ENCODE data around the gene KRTAP22-2. TPM values are rescaled to one million over a fixed set of nuclear protein-coding genes. Genes with fewer than 3 reads are reported as not detected.

KRTAP22-2 gene
- total and polyA plus RNA-seq, 10 donors = not detected

DNA sequence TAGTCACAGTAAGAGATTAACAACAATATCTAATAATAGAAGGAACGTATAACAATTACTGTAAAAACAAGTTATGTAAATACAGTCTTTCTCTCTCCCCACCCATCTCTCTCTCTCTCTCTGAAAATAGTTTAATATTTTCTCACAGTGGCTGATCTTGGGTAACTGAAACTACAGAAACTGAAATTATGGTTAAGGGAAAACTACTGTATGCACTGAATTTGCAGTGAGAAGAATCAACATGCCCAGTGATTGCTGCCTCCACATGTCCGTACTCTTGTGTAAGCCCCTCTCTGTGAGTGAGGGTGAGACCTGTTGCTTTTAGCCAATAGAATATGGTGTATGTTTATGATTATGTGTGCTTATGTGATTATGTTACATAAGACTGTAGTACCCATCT lies 21.9 kb upstream of the KRTAP22-2 start:
- WGBS, 5 donors = 80 to 91% (median 88%) methylated on average over 2 of the region's 2 CpGs
- no peaks in the 10 kb centered on the region for H3K27me3 ChIP-seq (replicated peaks in 1 of 7)
- intact Hi-C loops (cut with DNase I; ENCODE audit: low total_unique reads) = no loop called here
- peaks cover 0 to 11% (median 0%) of the 10 kb centered on the region in 8 donors for H3K9me3 ChIP-seq
- H3K4me1 ChIP-seq = no peaks in the 10 kb centered on the region
- TF ChIP-seq POLR2AphosphoS5 (IDR thresholded peaks at IDR 0.05) (no peak), POLR2A (IDR thresholded peaks at IDR 0.05) (no peak)
- TF ChIP-seq, protein P1, sequence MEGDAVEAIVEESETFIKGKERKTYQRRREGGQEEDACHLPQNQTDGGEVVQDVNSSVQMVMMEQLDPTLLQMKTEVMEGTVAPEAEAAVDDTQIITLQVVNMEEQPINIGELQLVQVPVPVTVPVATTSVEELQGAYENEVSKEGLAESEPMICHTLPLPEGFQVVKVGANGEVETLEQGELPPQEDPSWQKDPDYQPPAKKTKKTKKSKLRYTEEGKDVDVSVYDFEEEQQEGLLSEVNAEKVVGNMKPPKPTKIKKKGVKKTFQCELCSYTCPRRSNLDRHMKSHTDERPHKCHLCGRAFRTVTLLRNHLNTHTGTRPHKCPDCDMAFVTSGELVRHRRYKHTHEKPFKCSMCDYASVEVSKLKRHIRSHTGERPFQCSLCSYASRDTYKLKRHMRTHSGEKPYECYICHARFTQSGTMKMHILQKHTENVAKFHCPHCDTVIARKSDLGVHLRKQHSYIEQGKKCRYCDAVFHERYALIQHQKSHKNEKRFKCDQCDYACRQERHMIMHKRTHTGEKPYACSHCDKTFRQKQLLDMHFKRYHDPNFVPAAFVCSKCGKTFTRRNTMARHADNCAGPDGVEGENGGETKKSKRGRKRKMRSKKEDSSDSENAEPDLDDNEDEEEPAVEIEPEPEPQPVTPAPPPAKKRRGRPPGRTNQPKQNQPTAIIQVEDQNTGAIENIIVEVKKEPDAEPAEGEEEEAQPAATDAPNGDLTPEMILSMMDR (IDR thresholded peaks at IDR 0.05 in 8 of 11, conservative IDR thresholded peaks at IDR 0.05 in 3 of 11) = no peak
- no peak for DNase-seq
- H3K4me3 ChIP-seq = no peak overlapping the region
- H3K27ac ChIP-seq = no peak overlapping the region
- H3K36me3 ChIP-seq = no peaks in the 10 kb centered on the region

DNA sequence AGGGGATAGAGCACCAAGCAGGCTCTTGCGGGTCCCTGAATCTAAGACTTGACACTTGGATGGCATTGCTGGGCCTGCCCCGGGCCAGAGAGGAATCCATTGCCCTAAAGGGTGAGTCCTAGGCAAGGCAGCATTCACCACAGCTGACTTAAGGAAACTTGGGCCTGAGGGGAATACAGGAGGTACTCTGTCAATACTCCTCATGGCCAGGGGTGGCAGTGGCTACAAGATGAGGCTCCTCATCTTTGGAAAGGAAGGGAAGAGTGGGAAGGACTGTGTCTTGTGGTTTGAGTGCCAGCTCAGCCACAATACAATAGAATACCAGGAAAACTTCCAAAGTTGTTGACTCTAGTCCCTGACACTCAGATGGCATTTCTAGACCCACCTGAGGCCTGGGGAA lies 15.8 kb upstream of the KRTAP22-2 start:
- DNase-seq = no peak
- no peaks in the 10 kb centered on the region for H3K4me1 ChIP-seq
- 65 to 90% (median 85%) methylated on average over 2 of the region's 2 CpGs for WGBS, 5 donors
- peaks cover 0 to 25% (median 3%) of the 10 kb centered on the region in 8 donors for H3K9me3 ChIP-seq
- no peak overlapping the region for H3K27ac ChIP-seq
- TF ChIP-seq POLR2A (IDR thresholded peaks at IDR 0.05) = no peak
- TF ChIP-seq, protein P1 (IDR thresholded peaks at IDR 0.05 in 8 of 11, conservative IDR thresholded peaks at IDR 0.05 in 3 of 11) = no peak
- no peak for TF ChIP-seq POLR2AphosphoS5 (IDR thresholded peaks at IDR 0.05)
- intact Hi-C loops (cut with DNase I; ENCODE audit: low total_unique reads) = no loop called here
- no peaks in the 10 kb centered on the region for H3K27me3 ChIP-seq (replicated peaks in 1 of 7)
- H3K36me3 ChIP-seq = no peaks in the 10 kb centered on the region
- no peak overlapping the region for H3K4me3 ChIP-seq

DNA sequence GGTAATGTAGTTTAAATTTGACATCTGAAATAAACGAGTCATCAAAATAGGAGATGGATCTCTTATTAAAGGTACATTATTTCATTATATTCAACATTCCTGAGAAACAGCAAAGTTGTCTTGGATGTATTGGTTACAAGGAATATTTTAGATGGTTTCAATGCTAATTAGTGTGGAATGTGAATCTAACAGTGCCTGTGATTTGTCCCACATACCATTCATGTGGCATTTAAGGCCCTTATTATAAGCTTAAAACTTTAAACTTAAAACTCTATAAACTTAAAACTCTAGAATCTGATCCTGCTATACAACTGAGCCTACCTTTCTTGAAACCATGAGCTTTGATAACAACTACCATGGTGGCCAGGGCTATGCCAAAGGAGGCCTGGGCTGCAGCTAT lies 10.6 kb upstream of the KRTAP22-2 start, which contains the start of gene KRTAP22-1:
KRTAP22-1 (plus strand) TSS at position 301 of the 400 bp plus-strand sequence.
- 0 to 94% (median 53%) methylated on average over 1 of the region's 1 CpG for WGBS, 5 donors
- H3K27me3 ChIP-seq (replicated peaks in 1 of 7) = no peaks in the 10 kb centered on the region
- no peaks in the 10 kb centered on the region for H3K36me3 ChIP-seq
- DNase-seq = no peak
- TF ChIP-seq POLR2AphosphoS5 (IDR thresholded peaks at IDR 0.05) = no peak
- TF ChIP-seq, protein P1 (IDR thresholded peaks at IDR 0.05 in 8 of 11, conservative IDR thresholded peaks at IDR 0.05 in 3 of 11) = no peak
- no peak for TF ChIP-seq POLR2A (IDR thresholded peaks at IDR 0.05)
- no peaks in the 10 kb centered on the region for H3K4me1 ChIP-seq
- no peak within 1 kb of the TSS for H3K4me3 ChIP-seq
- H3K27ac ChIP-seq = no peak within 1 kb of the TSS
- intact Hi-C loops (cut with DNase I; ENCODE audit: low total_unique reads) = no loop called here
- H3K9me3 ChIP-seq = peaks cover 0 to 18% (median under 1%) of the 10 kb centered on the region in 8 donors

DNA sequence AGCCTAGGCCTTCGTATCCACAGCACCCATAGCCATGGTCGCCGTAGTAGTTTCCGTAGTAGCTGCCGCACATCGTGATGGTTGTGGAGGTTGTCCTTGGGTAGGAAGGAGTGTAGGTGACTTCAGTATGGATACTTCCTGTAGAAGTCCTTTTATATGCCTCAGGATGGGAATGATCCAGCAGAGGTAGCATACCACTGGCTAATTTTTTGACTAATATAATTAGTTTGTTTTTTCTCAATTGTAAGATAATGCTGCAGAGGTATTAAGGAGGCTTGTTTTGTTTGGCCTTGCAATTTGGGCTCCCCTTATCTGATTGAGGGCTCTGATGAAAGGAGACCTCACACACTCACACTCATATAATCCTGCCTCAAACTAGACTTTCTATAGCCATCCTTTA lies 8.6 kb upstream of the KRTAP22-2 start, which contains the start of gene KRTAP6-2:
KRTAP6-2 (minus strand) TSS at position 101 of the 400 bp plus-strand sequence; CDS start at position 73, 28 bp downstream.
- TF ChIP-seq POLR2AphosphoS5 (IDR thresholded peaks at IDR 0.05) (no peak), POLR2A (IDR thresholded peaks at IDR 0.05) (no peak)
- TF ChIP-seq, protein P1 (IDR thresholded peaks at IDR 0.05 in 8 of 11, conservative IDR thresholded peaks at IDR 0.05 in 3 of 11) = no peak
- no peak within 1 kb of the TSS for H3K4me3 ChIP-seq
- WGBS, 5 donors = 91 to 96% (median 95%) methylated on average over 6 of the region's 6 CpGs
- DNase-seq = no peak
- H3K27me3 ChIP-seq (replicated peaks in 1 of 7) = no peaks in the 10 kb centered on the region
- H3K4me1 ChIP-seq = no peaks in the 10 kb centered on the region
- H3K9me3 ChIP-seq = peaks cover 0 to 16% (median 0%) of the 10 kb centered on the region in 8 donors
- H3K36me3 ChIP-seq = no peaks in the 10 kb centered on the region
- intact Hi-C loops (cut with DNase I; ENCODE audit: low total_unique reads) = no loop called here
- H3K27ac ChIP-seq = no peak within 1 kb of the TSS
